HCT116 (cell line): ENCODE results near the gene RHBDD1. TPM values are rescaled to one million over a fixed set of nuclear protein-coding genes. Genes with fewer than 3 reads are reported as not detected.

ENCODE experiments used
- ATAC-seq: fragments of 200-7000 bp; cut with Tn5 transposase; 2 replicates; pipeline ENCODE4 v1.9.1; 2020; ENCODE audit warnings: mild to moderate bottlenecking, moderate library complexity
- BruUV-seq: library from RNA; stranded (reverse); fragments of 400-500 nt; replicated peaks from 2 replicates; lab custom pipeline; 2021; lab: Mats Ljungman, UMichigan
- CTCF ChIA-PET: fragments of 300-600 bp; sonication (Branson Sonifier 250); formaldehyde crosslinking; loops from one replicate; lab custom pipeline; 2021; ENCODE audit warnings: antibody characterized with exemption; lab: Charles Lee
- POLR2A ChIA-PET: fragments of 300-600, 350-600 bp; sonication (Branson Sonifier 250); formaldehyde crosslinking; loops from one replicate; lab custom pipeline; 2021; ENCODE audit warnings: antibody characterized with exemption; lab: Charles Lee
- RAD21 ChIA-PET, 2 experiments: fragments of 300-600 bp; sonication (Branson Sonifier 250); formaldehyde crosslinking; loops; one replicate each; lab custom pipeline; 2023; ENCODE audit warnings: low total read pairs in 2 of 2; ENCODE audit not compliant: uncharacterized antibody in 2 of 2, unreplicated experiment in 2 of 2, low non-redundant PET in 1 of 2; lab: Charles Lee
- DNase-seq: peaks from one replicate; pipeline ENCODE4 v3.0.0-alpha.2; 2010; ENCODE audit warnings: low read depth, low spot score
- H2AFZ ChIP-seq: fragments of 200-600 bp; shearing (Covaris generic), sonication (generic); 2 replicates; pipeline ENCODE4 v1.6.1; 2017; ENCODE audit warnings: low read depth, mixed run types, mixed read lengths, antibody characterized with exemption, low read length; ENCODE audit not compliant: poor library complexity, severe bottlenecking
- H3K27ac ChIP-seq: 2 replicates; pipeline ENCODE4 v1.5.1; 2012; ENCODE audit warnings: low read depth, low read length
- H3K27me3 ChIP-seq: fragments of 200-600 bp; sonication (generic); 2 replicates; pipeline ENCODE4 v1.6.1; 2016; ENCODE audit warnings: mixed run types, low read length, mixed read lengths; ENCODE audit not compliant: insufficient read depth
- H3K36me3 ChIP-seq, 2 experiments: fragments of 200-500 bp in 1 of 2; fragments of 200-600 bp in 1 of 2; sonication (Bioruptor generic) in 1 of 2; sonication (generic) in 1 of 2; 2 replicates each; pipeline versions ENCODE4 v1.5.1 to v1.6.1; 2014 to 2016; ENCODE audit warnings: low read length in 2 of 2, inconsistent platforms in 1 of 2, mixed read lengths in 1 of 2, mixed run types in 1 of 2; ENCODE audit not compliant: insufficient read depth in 2 of 2, control insufficient read depth in 1 of 2
- H3K4me1 ChIP-seq, 2 experiments: fragments of 200-600 bp in 1 of 2; sonication (generic) in 1 of 2; 2 replicates each; pipeline versions ENCODE4 v1.5.1 to v1.6.1; 2012 to 2017; ENCODE audit warnings: low read length in 2 of 2, inconsistent platforms in 1 of 2, mild to moderate bottlenecking in 1 of 2, mixed read lengths in 1 of 2, mixed run types in 1 of 2, moderate library complexity in 1 of 2; ENCODE audit not compliant: insufficient read depth in 2 of 2, control insufficient read depth in 1 of 2
- H3K4me2 ChIP-seq: fragments of 200-600 bp; sonication (generic); 2 replicates; pipeline ENCODE4 v1.6.1; 2017; ENCODE audit warnings: mixed run types, low read length, mixed read lengths
- H3K4me3 ChIP-seq, 2 experiments: fragments of 200-600 bp in 1 of 2; sonication (generic) in 1 of 2; replicated peaks in 1 of 2; 2 replicates each; pipeline ENCODE4 v1.5.1; 2011 to 2016; ENCODE audit warnings: low read length in 2 of 2, control low read depth in 1 of 2, low read depth in 1 of 2, mild to moderate bottlenecking in 1 of 2, mixed read lengths in 1 of 2, mixed run types in 1 of 2
- H3K79me2 ChIP-seq: fragments of 200-600 bp; sonication (generic); 2 replicates; pipeline ENCODE4 v1.6.1; 2017; ENCODE audit warnings: mild to moderate bottlenecking, mixed run types, low read length, moderate library complexity, mixed read lengths; ENCODE audit not compliant: insufficient read depth
- H3K9ac ChIP-seq: fragments of 200-600 bp; sonication (generic); 2 replicates; pipeline ENCODE4 v1.6.1; 2016; ENCODE audit warnings: low read length, mixed read lengths
- H3K9me2 ChIP-seq: fragments of 200-600 bp; sonication (generic), shearing (Covaris generic); 2 replicates; pipeline ENCODE4 v1.6.1; 2017; ENCODE audit warnings: mixed run types, mild to moderate bottlenecking, moderate library complexity; ENCODE audit not compliant: insufficient read depth
- H3K9me3 ChIP-seq, 2 experiments: fragments of 200-500 bp in 1 of 2; fragments of 200-600 bp in 1 of 2; sonication (Bioruptor generic) in 1 of 2; sonication (generic) in 1 of 2; 2 replicates each; pipeline ENCODE4 v1.6.1; 2014 to 2017; ENCODE audit warnings: low read length in 2 of 2, mixed read lengths in 2 of 2, inconsistent platforms in 1 of 2, low read depth in 1 of 2, mild to moderate bottlenecking in 1 of 2, mixed run types in 1 of 2, moderate library complexity in 1 of 2; ENCODE audit not compliant: control insufficient read depth in 1 of 2, insufficient read depth in 1 of 2
- H4K20me1 ChIP-seq: fragments of 200-600 bp; sonication (generic), shearing (Covaris generic); 2 replicates; pipeline ENCODE4 v1.6.1; 2017; ENCODE audit warnings: mixed run types, mild to moderate bottlenecking, moderate library complexity; ENCODE audit not compliant: insufficient read depth
- CEBPB ChIP-seq: IDR thresholded peaks from 2 replicates; pipeline ENCODE4 v1.6.1; 2012; ENCODE audit warnings: low read depth
- POLR2A ChIP-seq: IDR thresholded peaks from 2 replicates; pipeline ENCODE4 v1.7.0; 2011; ENCODE audit warnings: borderline replicate concordance; ENCODE audit not compliant: insufficient read depth, insufficient read length; ENCODE audit errors: extremely low read depth
- intact Hi-C: fragments of 100-400 bp; cut with micrococcal nuclease; formaldehyde crosslinking; loops from 2 replicates; pipeline ENCODE4 v1.10.0; 2022
- total RNA-seq: library from RNA; stranded (reverse); gene quantifications from one replicate; pipeline ENCODE4 v1.2.1, GENCODE V29; 2021; ENCODE audit not compliant: unreplicated experiment

RHBDD1 gene
- total RNA-seq, 1 experiment from 2014 or later, result 73.8 TPM

GRCh38 chr2:226793646-226794045 lies 42.2 kb upstream of the RHBDD1 start:
- POLR2A ChIA-PET, result no interaction called here
- Histone ChIP-seq H3K27ac (no peak overlapping the region; the same call in 1 of the 2 replicates), H3K9me3 (peaks cover 0 to 22% of the 10 kb centered on the region in 2 experiments; a peak in 1 of 4 replicates), H3K79me2 (peaks cover 98% of the 10 kb centered on the region), H4K20me1 (no peaks in the 10 kb centered on the region), H3K9me2 (no peaks in the 10 kb centered on the region), H2AFZ (no peak overlapping the region), H3K4me2 (peak overlapping the region; percentile 20; the same call in 1 of the 2 replicates), H3K9ac (no peak overlapping the region), H3K27me3 (no peaks in the 10 kb centered on the region), H3K4me3 (no peak overlapping the region), H3K36me3 (peaks cover 9 to 77% of the 10 kb centered on the region in 2 experiments; a peak in 3 of 4 replicates), H3K4me1 (peaks cover 6 to 43% of the 10 kb centered on the region in 2 experiments; a peak in 3 of 4 replicates)
- ATAC-seq (no peak), DNase-seq (no peak)
- intact Hi-C loops, result no loop called here
- RAD21 ChIA-PET, result no interaction called here
- no peak for TF ChIP-seq CEBPB
- CTCF ChIA-PET, result no interaction called here
- no TSS peak for BruUV-seq

GRCh38 chr2:226794196-226794661 lies 41.6 kb upstream of the RHBDD1 start:
- ATAC-seq (no peak), DNase-seq (no peak)
- Histone ChIP-seq H3K4me2 (peak overlapping the region; percentile 20; the same call in 1 of the 2 replicates), H3K79me2 (peaks cover 98% of the 10 kb centered on the region), H2AFZ (no peak overlapping the region), H3K4me3 (no peak overlapping the region), H4K20me1 (no peaks in the 10 kb centered on the region), H3K9me2 (no peaks in the 10 kb centered on the region), H3K4me1 (peaks cover 5 to 49% of the 10 kb centered on the region in 2 experiments; a peak in 3 of 4 replicates), H3K27ac (peak overlapping the region; percentile 37; the same call in 1 of the 2 replicates), H3K36me3 (peaks cover 6 to 79% of the 10 kb centered on the region in 2 experiments; a peak in 2 of 4 replicates), H3K9me3 (peaks cover 0 to 22% of the 10 kb centered on the region in 2 experiments; a peak in 1 of 4 replicates), H3K27me3 (no peaks in the 10 kb centered on the region), H3K9ac (no peak overlapping the region)
- TSS peak; percentile 0 for BruUV-seq
- CTCF ChIA-PET, result no interaction called here
- intact Hi-C loops, result no loop called here
- RAD21 ChIA-PET, result interaction anchor here in 1 of 2 experiments (0.6 kb wide), 1 partner anchor 252 kb away, joined by 3 read pairs; no protein-coding TSS in a partner anchor
- TF ChIP-seq POLR2A, result no peak
- POLR2A ChIA-PET, result no interaction called here
